GM21360 (cell line): ENCODE measurements around the gene CTRB2.
"Not testable (repeated sequence)": the region's sequence is repeated elsewhere in the genome, so short reads cannot be mapped to it uniquely, and the experiment has no call there.

Experiments
- ATAC-seq: cut with Tn5 transposase; IDR thresholded peaks from one replicate; pipeline ENCODE4 v1.9.1; 2021; ENCODE audit warnings: mild to moderate bottlenecking, moderate library complexity; ENCODE audit not compliant: unreplicated experiment

Gene CTRB2

GRCh38 chr16:75207831-75208230, 870 bp upstream of the CTRB2 start:
- ATAC-seq: no peak

GRCh38 chr16:75205961-75206748, 806 bp downstream of the CTRB2 start:
- ATAC-seq: peak; percentile 25

- not testable (repeated sequence) for ATAC-seq
Measured at GRCh38 chr16:75205438-75205837, 1.5 kb downstream of the CTRB2 start.

GRCh38 chr16:75204905-75205304, 2.1 kb downstream of the CTRB2 start:
- not testable (repeated sequence) for ATAC-seq

GRCh38 chr16:75204410-75204758, 2.6 kb downstream of the CTRB2 start:
- no peak for ATAC-seq

- no peak for ATAC-seq
Measured at GRCh38 chr16:75203667-75204409, 3.1 kb downstream of the CTRB2 start.

- no peak for ATAC-seq
Measured at GRCh38 chr16:75203096-75203495, 3.9 kb downstream of the CTRB2 start.

GRCh38 chr16:75202069-75202590, 4.8 kb downstream of the CTRB2 start:
- ATAC-seq: no peak

GRCh38 chr16:75198135-75198600, 8.8 kb downstream of the CTRB2 start:
- ATAC-seq: no peak

- no peak for ATAC-seq
Measured at GRCh38 chr16:75197522-75198134, 9.3 kb downstream of the CTRB2 start.

GRCh38 chr16:75196836-75197235, 10.1 kb downstream of the CTRB2 start:
- ATAC-seq: no peak

GRCh38 chr16:75195811-75196790, 10.9 kb downstream of the CTRB2 start:
- ATAC-seq: no peak

GRCh38 chr16:75193730-75194444, 13.1 kb downstream of the CTRB2 start:
- no peak for ATAC-seq

GRCh38 chr16:75193265-75193650, 13.7 kb downstream of the CTRB2 start:
- no peak for ATAC-seq

GRCh38 chr16:75192606-75193264, 14.2 kb downstream of the CTRB2 start:
- no peak for ATAC-seq

- ATAC-seq: no peak
Measured at GRCh38 chr16:75189638-75190245, 17.2 kb downstream of the CTRB2 start.

- ATAC-seq: no peak
Measured at GRCh38 chr16:75188832-75189477, 18.0 kb downstream of the CTRB2 start.

GRCh38 chr16:75181630-75182029, 25.3 kb downstream of the CTRB2 start:
- no peak for ATAC-seq
